HG02678 (cell line): ENCODE results near the gene AOC2.
"Not testable (repeated sequence)": the region's sequence is repeated elsewhere in the genome, so short reads cannot be mapped to it uniquely, and the experiment has no call there.

Source experiments
- ATAC-seq: cut with Tn5 transposase; IDR thresholded peaks from one replicate; pipeline ENCODE4 v1.9.1; 2021; ENCODE audit warnings: mild to moderate bottlenecking, moderate library complexity; ENCODE audit not compliant: unreplicated experiment

Gene AOC2

DNA sequence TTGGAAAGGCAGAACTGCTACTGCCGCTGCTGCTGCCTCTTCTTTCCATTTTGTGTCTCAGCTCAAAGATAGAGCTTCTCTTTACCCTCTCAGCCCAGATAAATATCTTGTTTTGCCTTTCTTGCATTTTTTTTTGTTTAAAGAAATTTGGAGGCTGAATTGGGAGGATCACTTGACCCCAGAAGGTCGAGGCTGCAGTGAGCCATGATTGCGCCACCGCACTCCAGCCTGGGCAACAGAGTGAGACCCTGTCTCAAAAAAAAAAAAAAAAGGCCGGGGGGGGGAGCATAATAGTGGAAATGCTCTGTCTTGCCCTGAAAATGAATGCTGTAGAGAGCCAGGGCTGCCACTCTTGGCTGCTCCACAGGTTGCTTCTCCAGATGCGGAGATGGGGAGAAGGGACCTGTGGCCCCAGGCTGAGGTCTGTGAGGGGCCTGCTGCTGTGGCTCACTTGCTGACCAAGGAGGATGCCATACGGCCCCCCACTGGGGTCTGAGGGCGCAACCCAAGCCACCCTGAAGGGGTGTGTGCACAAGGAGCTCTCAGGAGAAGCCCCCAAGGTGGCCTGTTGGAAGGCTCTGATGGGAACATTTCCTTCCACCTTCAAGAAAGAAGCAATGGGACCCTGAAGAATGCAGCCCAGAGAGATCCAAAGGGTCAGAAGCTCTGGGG is 34.7 kb downstream of the AOC2 start:
- no peak for ATAC-seq

DNA sequence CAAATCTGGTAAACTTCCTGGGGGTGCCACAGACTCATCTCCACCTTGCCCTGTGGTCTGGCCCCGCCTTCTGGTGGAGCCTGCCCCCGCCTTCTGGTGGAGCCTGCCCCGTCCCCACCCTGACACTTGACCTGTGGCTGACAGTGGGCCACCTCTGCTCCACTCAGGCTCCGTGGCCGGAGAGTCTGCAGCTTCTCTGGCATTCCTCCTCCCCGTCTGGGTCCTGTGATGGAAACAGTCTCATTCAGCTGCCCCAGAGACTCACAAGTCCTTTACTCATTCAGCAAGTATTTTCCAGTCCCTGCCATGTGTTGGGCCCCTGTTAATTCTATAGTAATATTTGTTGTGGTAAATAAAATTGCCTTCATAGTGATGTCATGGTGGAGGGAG is 35.2 kb downstream of the AOC2 start:
- ATAC-seq, result no peak

DNA sequence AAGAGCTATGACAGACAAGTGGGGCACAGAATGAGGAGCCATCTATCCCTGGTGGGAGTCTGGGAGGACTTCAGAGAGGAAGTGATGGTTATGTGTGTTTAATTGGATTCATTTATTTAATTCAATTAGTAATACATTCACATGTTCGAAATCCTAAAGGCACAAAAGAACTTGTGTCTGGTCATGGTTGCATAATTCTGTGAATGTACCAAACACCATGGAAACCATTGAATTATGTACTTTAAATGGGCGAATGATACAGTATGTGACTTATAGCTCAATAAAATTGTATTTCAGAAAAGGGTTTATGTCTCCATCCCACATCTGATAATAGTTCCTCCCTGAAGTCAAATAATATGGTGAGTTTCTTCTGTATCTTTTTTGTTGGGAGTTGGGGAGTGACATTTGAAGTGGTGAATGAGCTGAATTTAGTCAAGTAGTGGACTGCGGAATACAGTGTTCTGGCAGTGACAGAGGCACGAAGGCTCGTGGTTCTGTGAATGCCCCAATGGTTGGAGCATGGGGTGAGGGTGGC is 36.5 kb downstream of the AOC2 start:
- ATAC-seq, result no peak

DNA sequence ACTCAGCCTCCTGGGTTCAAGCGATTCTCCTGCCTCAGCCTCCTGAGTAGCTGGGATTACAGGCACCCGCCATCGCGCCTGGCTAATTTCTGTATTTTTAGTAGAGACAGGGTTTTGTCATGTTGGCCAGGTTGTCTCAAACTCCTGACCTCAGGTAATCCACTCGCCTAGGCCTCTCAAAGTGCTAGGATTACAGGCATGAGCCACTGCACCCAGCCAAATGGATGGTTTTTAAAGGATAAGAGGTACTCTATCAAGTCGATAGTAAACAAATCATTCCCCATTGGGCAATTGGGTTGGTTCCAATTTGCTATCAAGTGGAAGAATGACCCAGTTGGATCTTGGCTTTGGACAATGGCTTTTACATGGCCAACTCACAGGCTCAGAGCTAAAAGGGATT is 37.3 kb downstream of the AOC2 start:
- ATAC-seq, result not testable (repeated sequence)

DNA sequence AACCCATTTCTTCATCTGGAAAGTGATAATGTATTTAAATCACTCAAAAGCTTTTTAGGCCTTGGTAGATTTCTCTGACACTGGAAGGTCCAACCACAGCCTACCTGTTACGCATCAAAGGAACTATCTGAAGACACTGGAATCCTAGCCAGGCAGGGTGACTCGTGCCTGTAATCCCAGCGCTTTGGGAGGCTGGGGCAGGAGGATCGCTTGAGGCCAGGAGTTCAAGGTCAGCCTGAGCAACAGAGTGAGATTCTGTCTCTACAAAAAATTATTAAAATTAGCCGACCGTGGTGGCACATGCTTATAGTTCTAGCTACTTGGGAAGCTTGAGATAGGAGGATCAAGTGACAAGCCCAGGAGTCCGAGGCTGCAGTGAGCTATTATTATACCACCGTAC is 37.8 kb downstream of the AOC2 start:
- no peak for ATAC-seq

DNA sequence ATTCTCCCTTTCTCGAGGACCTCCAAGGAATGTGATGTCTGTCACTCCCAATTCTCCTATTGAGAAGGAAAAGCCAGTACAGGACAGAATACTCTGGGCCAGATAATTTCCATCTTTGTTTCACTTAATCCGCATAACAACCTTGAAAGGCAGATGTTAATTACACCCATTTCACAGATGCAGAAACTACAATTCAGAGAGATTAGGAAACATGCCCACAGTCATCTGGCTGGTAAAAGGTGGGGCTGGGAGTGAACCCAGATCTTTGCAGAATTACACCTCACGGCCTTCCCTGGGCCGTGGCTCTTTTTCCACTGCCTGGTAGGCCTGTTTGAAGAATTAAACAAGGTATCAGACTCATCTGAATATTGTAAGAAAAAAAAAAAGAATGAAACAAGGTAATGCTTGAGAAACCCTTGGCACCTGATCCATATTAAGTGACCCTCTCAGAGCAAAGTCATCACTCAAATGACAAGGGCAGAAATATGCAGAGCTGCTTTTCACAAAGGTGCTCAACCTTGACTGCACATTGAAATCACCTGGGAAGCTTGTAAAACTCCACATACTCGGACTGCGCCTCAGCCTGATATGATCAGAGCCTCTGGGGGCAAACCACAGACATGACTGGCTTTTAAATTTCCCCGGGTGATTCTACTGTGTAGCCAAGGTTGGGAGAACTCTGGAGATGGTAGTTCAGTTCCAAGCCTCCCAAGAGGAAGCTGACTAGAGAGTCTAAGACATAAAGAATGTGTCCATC is 39.6 kb downstream of the AOC2 start:
- ATAC-seq, result no peak

DNA sequence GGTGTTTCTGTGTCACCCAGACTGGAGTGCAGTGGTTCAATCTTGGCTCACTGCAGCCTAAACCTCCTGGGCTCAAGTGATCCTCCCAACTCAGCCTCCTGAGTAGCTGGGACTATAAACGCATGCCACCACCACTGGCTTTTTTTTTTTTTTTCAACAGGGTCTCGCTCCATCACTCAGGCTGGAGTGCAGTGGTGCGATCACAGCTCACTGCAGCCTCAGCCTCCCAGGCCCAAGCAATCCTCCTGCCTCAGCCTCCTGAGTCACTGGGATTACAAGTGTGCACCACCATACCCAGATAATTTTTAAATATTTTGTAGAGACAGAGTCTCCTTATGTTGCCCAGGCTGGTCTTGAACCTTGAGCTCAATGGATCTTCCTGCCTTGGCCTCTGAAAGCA is 41.4 kb downstream of the AOC2 start:
- ATAC-seq, result not testable (repeated sequence)

DNA sequence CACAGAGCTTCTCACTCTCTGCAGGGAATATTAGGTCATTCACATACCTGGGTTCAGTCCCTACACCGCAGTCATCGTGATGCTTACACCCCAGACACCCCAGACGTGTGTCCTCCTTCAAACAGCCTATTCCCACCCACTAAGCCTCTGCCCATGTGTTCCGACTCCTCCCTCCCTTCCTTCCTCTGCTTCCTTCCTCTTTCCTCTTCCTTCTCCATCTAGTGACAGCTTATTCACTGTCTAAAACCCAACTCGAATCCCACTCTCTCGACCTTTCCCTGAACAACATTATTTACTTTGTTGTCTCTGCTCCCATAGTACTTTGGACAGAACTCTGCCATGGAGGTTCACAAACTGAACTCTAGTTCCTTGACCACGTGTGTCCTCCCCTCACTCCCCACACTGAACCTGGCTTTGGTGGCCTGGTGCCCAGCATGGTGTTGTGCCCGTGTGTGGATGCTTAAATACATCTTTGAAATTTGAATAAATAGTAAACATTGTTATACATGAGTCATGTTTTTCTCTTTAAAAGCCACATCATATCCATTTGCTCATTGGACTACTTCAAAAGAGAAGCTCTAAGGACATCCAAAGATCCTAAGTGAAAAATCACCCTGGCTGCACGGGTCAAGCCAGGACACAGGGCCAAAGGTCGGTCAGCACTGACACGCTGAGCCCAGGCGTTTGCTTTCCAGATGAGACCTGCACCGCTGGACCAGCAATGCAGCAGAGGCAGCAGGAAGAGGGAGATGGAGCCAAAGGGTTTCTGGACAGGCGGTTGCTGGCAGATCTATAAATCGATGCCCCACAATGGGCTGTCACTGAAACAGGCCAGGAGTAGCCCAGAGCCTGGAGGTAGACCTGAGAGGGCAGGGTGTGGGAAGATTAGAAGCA is 42.1 kb downstream of the AOC2 start:
- ATAC-seq, result no peak

DNA sequence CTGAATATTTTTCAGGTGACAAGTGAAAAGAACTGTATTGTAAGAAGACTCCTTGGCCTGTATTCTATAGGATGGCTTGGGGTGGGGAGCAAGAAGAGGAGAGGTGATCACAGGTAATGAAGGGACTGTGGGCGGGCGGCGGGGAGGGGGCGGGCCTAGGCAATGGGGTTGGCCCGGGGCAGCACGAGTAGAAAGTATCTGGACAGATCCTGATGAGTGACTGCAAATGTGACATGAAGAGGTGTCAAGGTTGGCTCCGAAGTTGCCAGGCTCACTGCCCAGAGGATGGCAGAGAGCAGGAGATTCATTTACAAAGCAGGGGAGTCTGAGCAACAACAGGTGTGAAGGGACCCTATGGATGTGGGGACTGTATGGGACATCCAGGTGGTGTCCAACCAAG is 45.4 kb downstream of the AOC2 start:
- ATAC-seq, result no peak

DNA sequence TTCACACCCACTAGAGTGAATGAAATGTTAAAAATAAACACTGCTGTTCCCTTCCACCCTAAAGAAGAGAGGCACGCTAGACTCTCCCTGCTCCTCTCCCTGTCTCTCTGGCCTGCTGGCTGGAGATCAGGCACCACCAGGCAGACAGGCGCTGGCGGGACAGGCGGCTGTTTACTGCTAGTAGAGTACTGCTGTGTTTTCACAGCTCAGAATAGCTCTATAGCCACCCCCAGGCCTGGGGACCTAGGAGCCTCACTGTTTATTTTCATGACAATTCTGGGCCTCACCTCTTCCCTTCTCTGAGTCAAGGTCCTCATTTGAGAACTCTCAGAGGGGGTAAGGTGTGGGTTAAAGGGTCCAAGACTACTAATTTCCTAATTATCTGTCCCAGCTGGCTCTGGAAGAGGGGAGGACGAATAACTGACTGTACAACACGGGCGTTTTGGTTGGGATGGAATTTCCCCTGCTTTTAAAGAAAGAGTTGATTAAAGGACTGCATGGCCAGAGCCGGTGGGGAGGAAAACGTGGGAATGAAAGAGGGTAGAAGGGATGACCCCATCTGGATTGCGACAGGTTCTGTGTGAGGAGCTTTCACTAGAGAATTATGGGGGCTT is 47.3 kb downstream of the AOC2 start:
- ATAC-seq, result no peak

DNA sequence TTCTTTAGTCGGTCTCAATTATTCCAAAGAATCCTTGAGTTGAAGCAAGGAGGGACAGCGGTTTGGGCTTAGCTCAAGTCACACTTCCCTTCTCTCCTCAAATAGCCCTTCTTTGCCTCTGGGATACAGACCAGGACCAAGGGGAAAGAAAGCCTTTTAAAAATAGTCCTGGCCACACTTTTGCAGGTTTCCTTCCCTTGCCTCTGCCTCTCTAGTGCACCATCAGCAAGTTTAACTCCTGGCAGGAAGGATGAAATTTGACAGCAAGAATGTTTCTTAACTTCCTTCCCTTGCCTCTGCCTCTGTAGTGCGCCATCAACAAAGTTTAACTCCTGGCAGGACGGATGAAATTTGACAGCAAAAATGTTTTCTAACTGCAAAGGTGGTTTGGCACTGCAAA is 49.0 kb downstream of the AOC2 start:
- no peak for ATAC-seq

DNA sequence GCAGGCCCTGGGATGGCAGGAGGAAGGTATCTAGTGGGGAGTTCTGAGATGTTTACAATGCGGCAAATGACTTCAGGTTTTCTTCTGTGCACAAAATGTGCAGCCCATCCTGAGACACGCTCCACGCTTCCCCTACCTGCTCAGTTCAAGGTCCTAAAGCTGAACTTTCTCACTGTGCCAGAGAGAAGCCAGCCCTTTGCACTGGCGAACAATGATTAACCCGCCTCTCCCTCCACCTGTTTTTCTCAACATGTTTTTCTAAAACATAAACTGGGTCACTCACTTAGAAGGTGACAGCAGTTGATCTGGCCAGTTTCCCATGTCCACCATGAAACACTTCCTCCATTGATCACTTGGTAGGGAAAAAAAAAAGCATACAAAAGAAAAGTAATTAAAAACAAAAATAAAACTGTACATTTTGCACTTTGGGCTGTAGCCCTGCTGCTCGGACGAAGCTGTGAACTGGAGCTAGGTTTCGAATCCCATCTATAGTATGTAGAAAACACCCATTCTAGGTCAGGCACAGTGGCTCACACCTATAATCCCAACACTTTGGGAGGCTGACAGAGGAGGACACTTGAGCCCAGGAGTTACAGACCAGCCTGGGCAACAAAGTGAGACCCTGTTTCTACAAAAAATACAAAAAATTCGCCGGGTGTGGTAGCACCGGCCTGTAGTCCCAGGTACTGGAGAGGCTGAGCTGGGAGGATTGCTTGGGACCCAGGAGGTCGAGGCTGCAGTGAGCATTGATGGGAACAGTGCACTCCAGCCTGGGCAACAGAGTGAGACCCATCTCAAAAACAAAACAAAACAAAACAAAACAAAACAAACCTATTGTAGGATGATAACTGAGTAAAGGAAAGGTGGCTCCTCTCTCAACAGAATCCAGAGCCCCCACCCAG is 50.2 kb downstream of the AOC2 start:
- ATAC-seq, result no peak

DNA sequence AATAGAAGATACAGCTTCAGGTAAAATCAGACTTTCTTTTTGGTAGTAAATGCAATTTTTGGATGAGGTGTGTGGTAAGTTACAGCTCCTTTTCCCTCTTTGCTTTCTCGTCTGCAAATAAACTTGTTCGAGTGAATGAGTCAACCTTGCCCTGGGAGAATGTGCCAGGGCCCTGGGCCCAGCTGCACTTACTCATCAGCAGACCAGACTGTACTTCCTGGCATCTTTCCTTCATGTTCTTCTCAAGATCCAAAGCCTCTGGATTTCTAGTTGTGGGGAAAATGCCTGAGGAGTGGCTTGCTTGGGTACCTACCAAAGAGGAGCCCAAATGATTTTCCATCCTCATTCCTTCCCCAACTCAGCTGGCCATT is 50.8 kb downstream of the AOC2 start:
- no peak for ATAC-seq

DNA sequence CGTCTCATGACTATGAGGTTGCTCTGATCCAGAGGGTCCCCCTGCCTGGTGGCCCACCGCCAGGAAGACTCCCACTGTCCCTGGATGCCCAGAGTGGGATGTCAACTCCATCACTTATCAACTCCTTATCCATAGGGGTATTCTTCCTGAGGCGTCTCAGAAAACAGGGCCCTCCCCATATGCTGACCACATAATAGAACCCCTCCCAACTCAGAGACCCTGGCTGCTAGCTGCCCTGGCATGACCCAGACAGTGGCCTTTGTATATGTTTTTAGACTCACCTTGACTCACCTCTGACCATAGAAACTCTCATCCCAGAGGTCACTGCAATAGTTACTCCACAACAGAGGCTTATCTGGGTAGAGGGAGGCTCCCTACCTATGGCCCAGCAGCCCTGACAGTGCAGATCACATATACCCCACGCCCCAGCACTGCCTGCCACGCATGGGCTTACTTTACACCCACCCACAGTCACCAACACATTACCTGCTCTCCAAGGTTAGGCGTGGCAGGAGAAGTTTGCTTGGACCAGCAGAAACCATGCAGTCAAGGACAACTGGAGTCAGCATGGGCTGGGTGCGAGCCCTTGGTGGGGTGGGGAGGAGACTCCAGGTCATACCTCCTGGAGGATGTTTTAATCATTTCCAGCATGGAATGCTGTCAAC is 53.9 kb downstream of the AOC2 start:
- ATAC-seq, result no peak

DNA sequence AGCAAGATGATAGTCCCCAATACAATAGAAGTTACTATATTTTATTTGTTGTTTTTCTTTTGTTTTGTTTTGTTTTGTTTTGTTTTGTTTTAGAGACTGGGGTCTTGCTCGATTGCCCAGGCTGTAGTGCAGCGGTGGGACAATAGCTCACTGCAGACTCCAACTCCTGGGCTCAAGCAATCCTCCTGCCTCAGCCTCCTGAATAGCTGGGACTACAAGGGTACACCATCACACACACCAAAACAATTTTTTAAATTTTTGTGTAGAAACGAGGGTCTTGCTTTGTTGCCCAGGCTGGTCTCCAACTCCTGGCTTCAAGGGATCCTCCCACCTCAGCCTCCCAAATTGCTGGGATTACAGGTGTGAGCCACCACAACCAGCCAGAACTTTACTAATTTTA is 55.6 kb downstream of the AOC2 start:
- not testable (repeated sequence) for ATAC-seq
